ENCODE data around the gene ZSCAN5B.
"Not testable (repeated sequence)": the region's sequence is repeated elsewhere in the genome, so short reads cannot be mapped to it uniquely, and the experiment has no call there.

Gene ZSCAN5B

DNA sequence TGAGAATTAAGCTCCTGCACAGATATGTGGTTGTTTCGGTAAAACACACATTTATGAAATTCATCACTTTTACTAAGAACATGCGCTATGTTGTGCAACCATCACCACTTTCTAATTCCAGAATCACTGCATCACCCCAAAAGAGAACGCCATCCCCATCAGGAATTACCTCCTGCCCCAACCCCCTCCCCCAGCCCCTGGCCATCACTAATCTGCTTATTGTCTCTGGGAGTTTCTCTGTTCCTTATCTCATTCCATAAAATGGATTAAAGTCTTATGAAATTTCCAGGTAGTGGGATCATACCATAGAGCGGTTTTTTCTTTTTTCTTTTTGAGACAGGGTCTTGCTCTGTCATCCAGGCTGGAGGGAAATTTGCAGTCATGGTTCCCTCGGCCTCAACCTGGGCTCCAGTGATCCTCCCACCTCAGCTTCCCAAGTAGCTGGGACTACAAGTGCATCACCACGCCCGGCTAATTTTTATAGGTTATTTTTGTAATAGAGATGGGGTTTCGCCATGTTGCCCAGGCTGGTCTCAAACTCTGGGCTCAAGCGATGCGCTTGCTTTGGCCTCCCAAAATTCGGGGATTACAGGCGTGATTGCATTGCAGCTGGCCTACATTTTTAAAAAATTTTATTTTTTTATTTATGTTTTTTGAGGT, 3.5 kb downstream of the ZSCAN5B start:
- no peak for TF ChIP-seq ZFX (IDR thresholded peaks at IDR 0.05)
- TF ChIP-seq, protein P1, sequence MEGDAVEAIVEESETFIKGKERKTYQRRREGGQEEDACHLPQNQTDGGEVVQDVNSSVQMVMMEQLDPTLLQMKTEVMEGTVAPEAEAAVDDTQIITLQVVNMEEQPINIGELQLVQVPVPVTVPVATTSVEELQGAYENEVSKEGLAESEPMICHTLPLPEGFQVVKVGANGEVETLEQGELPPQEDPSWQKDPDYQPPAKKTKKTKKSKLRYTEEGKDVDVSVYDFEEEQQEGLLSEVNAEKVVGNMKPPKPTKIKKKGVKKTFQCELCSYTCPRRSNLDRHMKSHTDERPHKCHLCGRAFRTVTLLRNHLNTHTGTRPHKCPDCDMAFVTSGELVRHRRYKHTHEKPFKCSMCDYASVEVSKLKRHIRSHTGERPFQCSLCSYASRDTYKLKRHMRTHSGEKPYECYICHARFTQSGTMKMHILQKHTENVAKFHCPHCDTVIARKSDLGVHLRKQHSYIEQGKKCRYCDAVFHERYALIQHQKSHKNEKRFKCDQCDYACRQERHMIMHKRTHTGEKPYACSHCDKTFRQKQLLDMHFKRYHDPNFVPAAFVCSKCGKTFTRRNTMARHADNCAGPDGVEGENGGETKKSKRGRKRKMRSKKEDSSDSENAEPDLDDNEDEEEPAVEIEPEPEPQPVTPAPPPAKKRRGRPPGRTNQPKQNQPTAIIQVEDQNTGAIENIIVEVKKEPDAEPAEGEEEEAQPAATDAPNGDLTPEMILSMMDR (conservative IDR thresholded peaks at IDR 0.05), result no peak
- no peak overlapping the region for H3K27ac ChIP-seq

DNA sequence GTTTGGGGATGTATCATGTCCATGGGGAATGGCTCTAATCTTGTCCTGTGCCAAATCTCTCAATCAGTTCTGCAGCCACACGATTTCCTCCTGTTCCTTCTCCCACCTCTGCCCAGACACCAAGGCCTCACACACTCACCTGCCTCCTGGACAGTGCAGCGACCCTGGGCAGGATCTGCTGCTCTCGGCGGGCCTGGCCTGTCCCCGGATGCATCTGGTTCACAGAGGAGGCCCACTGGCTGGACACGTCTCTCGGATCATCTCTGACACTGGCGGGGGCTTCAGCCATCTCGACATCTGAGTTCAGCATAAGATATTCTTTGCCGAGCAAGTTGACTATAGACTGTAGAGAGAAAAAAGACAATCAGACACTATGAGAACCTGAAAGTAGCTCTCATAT, 5.9 kb downstream of the ZSCAN5B start:
- H3K27ac ChIP-seq, result no peak overlapping the region
- TF ChIP-seq ZFX (IDR thresholded peaks at IDR 0.05), result no peak
- TF ChIP-seq, protein P1 (conservative IDR thresholded peaks at IDR 0.05), result no peak

DNA sequence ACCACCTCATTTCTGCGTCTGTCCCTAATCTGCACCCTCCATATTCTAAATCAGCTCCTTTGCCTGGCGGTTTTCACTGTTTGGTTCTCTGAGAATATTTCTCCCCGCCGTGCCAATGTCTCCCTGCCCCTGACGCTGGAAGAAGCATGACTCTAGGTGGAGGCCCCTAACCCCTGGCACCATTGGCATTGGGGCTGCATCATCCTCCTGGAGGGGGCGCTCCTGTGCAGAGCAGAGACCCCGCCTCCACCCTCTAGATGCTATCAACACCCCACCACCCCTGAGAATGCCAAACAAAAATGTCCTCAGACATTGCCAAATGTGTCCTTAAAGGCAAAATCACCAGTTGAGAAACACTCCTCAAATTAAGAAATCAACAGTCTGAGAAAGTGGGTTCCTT, 6.5 kb downstream of the ZSCAN5B start:
- TF ChIP-seq, protein P1 (conservative IDR thresholded peaks at IDR 0.05), result no peak
- TF ChIP-seq ZFX (IDR thresholded peaks at IDR 0.05), result no peak

DNA sequence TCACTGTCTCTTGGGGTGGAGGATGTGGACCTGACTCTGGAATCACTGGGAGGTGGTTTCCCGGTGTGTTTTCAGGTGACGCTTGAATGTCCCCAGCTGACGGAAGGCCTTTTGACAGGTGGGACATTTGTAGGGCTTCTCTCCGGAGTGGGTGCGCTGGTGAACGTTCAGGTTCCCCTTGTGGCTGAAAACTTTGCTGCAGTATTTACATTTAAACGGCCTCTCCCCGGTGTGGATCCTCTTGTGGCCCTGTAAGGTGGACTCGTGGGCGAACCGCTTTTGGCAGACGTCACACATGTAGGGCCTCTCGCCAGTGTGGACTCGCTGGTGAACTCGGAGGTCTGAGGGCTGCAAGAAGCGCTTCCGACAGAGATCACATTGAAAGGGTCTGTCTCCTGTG, 7.8 kb downstream of the ZSCAN5B start:
- TF ChIP-seq, protein P1 (conservative IDR thresholded peaks at IDR 0.05), result no peak
- no peak for TF ChIP-seq ZFX (IDR thresholded peaks at IDR 0.05)
- H3K27ac ChIP-seq, result no peak overlapping the region

More for the DNA sequence above, 6.5 kb downstream of the ZSCAN5B start:
- H3K27ac ChIP-seq, result no peak overlapping the region

DNA sequence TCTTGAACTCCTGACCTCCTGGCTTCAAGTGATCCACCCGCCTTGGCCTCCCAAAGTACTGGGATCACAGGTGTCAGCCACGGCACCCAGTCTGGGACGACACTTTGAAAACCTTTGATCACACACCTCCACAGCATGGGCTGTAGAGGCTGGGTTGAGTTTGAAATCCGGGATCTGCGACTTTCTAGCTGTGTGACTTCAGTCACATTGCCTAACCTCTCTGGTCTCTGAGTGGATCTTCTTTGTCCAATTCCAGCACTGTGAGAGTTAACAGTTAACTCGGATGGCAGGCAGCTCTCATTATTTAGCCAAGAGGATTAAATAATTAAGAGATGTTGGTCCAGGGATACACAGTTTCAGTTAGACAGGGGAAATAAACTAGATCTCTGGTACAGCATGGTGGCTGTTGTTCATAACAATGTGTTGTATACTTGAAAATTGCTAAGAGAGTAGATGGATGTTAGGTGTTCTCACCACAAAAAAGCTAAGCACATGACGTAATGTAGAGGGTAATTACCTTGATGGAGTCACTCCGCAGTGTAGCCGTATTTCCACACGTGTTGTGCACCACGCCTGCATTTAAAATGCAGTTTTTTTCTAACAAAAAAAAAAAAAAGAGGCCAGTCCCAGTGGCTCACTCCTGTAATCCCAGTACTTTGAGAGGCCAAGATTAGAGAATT, 19.9 kb downstream of the ZSCAN5B start:
- TF ChIP-seq, protein P1 (conservative IDR thresholded peaks at IDR 0.05), result no peak
- TF ChIP-seq ZFX (IDR thresholded peaks at IDR 0.05), result no peak

DNA sequence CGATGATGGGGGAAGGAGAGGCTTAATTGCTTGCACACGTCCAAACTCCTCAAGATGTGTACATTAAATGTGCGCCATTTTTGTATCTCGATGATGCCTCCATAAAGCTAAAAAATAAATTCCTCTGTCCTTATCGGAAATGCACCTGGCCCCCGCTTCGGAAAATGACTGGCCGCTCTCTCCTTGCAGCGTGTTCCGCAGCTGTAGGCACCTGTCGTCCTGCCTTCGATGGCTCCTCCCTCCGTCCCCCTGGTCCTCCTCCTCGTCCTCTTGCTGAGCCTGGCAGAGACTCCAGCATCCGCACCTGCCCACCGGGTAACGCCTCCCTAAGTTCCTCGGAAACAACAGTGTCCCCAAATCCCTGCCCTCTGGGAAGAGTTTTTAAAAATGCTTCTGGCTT, 20.7 kb downstream of the ZSCAN5B start:
- no peak overlapping the region for H3K27ac ChIP-seq
- TF ChIP-seq, protein P1 (conservative IDR thresholded peaks at IDR 0.05), result no peak

More for the DNA sequence above, 19.9 kb downstream of the ZSCAN5B start:
- no peak overlapping the region for H3K27ac ChIP-seq

DNA sequence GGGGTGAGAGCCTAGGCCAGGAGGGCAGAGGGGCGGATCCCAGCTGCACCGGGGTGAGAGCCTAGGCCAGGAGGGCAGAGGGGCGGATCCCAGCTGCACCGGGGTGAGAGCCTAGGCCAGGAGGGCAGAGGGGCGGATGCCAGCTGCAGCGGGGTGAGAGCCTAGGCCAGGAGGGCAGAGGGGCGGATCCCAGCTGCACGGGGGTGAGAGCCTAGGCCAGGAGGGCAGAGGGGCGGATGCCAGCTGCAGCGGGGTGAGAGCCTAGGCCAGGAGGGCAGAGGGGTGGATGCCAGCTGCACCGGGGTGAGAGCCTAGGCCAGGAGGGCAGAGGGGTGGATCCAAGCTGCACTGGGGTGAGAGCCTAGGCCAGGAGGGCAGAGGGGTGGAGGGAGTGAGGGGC, 21.3 kb downstream of the ZSCAN5B start:
- not testable (repeated sequence) for H3K27ac ChIP-seq

DNA sequence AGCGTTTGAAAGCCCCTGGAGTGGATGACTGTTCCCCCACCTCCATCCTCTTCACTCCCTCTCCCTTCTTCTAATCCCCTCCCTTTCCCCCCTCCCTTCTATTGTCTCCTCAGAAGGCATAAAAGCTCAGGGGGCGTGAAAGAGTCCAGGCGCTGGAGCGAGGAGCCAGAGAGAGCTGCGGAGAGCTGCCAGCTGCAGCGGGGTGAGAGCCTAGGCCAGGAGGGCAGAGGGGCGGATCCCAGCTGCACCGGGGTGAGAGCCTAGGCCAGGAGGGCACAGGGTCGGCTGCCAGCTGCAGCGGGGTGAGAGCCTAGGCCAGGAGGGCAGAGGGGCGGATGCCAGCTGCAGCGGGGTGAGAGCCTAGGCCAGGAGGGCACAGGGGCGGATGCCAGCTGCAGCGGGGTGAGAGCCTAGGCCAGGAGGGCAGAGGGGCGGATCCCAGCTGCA, 21.7 kb downstream of the ZSCAN5B start, which contains the start of gene GALP:
Gene GALP, plus strand, starts transcription at position 148 of the 447 bp plus-strand sequence. CDS start 1,101 bp downstream, outside the sequence.
- not testable (repeated sequence) for H3K27ac ChIP-seq
